WTC11 (cell line): Measurements from ENCODE around the gene NEUROG2.

ENCODE experiments used
- AFF4 ChIP-seq: sonication (generic); formaldehyde crosslinking; IDR thresholded peaks from 2 replicates; pipeline ENCODE4 v1.8.1; 2023; ENCODE audit warnings: mild to moderate bottlenecking, missing genetic modification reagents, borderline replicate concordance
- AR ChIP-seq: fragments of 250-450 bp; sonication (Bioruptor Pico); IDR thresholded peaks from 2 replicates; pipeline ENCODE4 v1.9.0; 2021; ENCODE audit warnings: mild to moderate bottlenecking
- CBFB ChIP-seq: sonication (generic); formaldehyde crosslinking; IDR thresholded peaks from 2 replicates; pipeline ENCODE4 v1.8.1; 2022; ENCODE audit warnings: mild to moderate bottlenecking, low read depth, missing genetic modification reagents
- CTCF ChIP-seq: fragments of 200-600 bp; IDR thresholded peaks from 2 replicates; pipeline ENCODE4 v1.8.0; 2022; ENCODE audit warnings: antibody characterized with exemption
- E2F1 ChIP-seq: sonication (generic); formaldehyde crosslinking; IDR thresholded peaks from 2 replicates; pipeline ENCODE4 v1.8.0; 2022; ENCODE audit warnings: mild to moderate bottlenecking, missing genetic modification reagents
- E2F5 ChIP-seq: sonication (generic); formaldehyde crosslinking; IDR thresholded peaks from 2 replicates; pipeline ENCODE4 v1.8.1; 2022; ENCODE audit warnings: mild to moderate bottlenecking, moderate library complexity, missing genetic modification reagents
- ESRRA ChIP-seq: sonication (generic); formaldehyde crosslinking; IDR thresholded peaks from 2 replicates; pipeline ENCODE4 v1.8.1; 2022; ENCODE audit warnings: mild to moderate bottlenecking, missing genetic modification reagents, borderline replicate concordance
- MAX ChIP-seq: sonication (generic); formaldehyde crosslinking; IDR thresholded peaks from 2 replicates; pipeline ENCODE4 v1.8.0; 2022; ENCODE audit warnings: mild to moderate bottlenecking, missing genetic modification reagents
- NFE2L1 ChIP-seq: sonication (generic); formaldehyde crosslinking; IDR thresholded peaks from 2 replicates; pipeline ENCODE4 v1.8.1; 2023; ENCODE audit warnings: missing genetic modification reagents
- NR2C2 ChIP-seq: sonication (generic); formaldehyde crosslinking; IDR thresholded peaks from 2 replicates; pipeline ENCODE4 v1.8.0; 2022; ENCODE audit warnings: mild to moderate bottlenecking, missing genetic modification reagents
- STAT6 ChIP-seq: sonication (generic); formaldehyde crosslinking; conservative IDR thresholded peaks from 2 replicates; pipeline ENCODE4 v1.8.1; 2023; ENCODE audit warnings: mild to moderate bottlenecking, low read depth, missing genetic modification reagents, moderate library complexity
- USF1 ChIP-seq: sonication (generic); formaldehyde crosslinking; IDR thresholded peaks from 2 replicates; pipeline ENCODE4 v1.8.0; 2022; ENCODE audit warnings: mild to moderate bottlenecking, missing genetic modification reagents
- ZNF138 ChIP-seq: sonication (generic); formaldehyde crosslinking; conservative IDR thresholded peaks from 2 replicates; pipeline ENCODE4 v1.8.1; 2022; ENCODE audit warnings: mild to moderate bottlenecking, moderate library complexity, missing genetic modification reagents
- ZNF317 ChIP-seq: sonication (generic); formaldehyde crosslinking; IDR thresholded peaks from 2 replicates; pipeline ENCODE4 v1.8.1; 2023; ENCODE audit warnings: low read depth, mild to moderate bottlenecking, moderate library complexity, missing genetic modification reagents, borderline replicate concordance

- TF ChIP-seq CTCF (no peak), E2F5 (CRISPR knock-in tag) (no peak), CBFB (CRISPR knock-in tag) (no peak), NR2C2 (no peak), MAX (CRISPR knock-in tag) (no peak), USF1 (CRISPR knock-in tag) (no peak), ZNF317 (CRISPR knock-in tag) (no peak), E2F1 (CRISPR knock-in tag) (no peak), ESRRA (CRISPR knock-in tag) (no peak), AR (CRISPR knock-in tag) (no peak), AFF4 (CRISPR knock-in tag) (no peak), ZNF138 (CRISPR knock-in tag) (no peak), NFE2L1 (CRISPR knock-in tag) (no peak), STAT6 (CRISPR knock-in tag) (no peak)
Measured at GRCh38 chr4:112545346-112545745, 29.4 kb upstream of the NEUROG2 start.
